H1 (cell line): ENCODE data around the gene ADAMTS6.

ENCODE experiments used
- CTCF ChIP-seq, 3 experiments: IDR thresholded peaks; 1 replicate in 2 of 3; 2 replicates in 1 of 3; pipeline versions ENCODE4 v1.5.1 to v1.6.1; 2011; ENCODE audit warnings: low read length in 3 of 3, mild to moderate bottlenecking in 3 of 3, inconsistent platforms in 2 of 3, low read depth in 1 of 3, moderate library complexity in 1 of 3; ENCODE audit not compliant: insufficient read depth in 1 of 3; ENCODE audit errors: control extremely low read depth in 1 of 3
- EP300 ChIP-seq, 2 experiments: IDR thresholded peaks; 1 replicate in 1 of 2; 2 replicates in 1 of 2; pipeline ENCODE4 v1.6.1; 2011 to 2012; ENCODE audit warnings: low read depth in 2 of 2, low read length in 2 of 2, mild to moderate bottlenecking in 2 of 2, borderline replicate concordance in 1 of 2, inconsistent platforms in 1 of 2, moderate library complexity in 1 of 2

- TF ChIP-seq CTCF (IDR thresholded peaks at IDR 0.05; ENCODE audit: control extremely low read depth in 1 of 3, insufficient read depth in 1 of 3, low read depth in 1 of 3, low read length in 3 of 3): no peak
- no peak for TF ChIP-seq EP300 (IDR thresholded peaks at IDR 0.05; ENCODE audit: borderline replicate concordance in 1 of 2, low read depth in 2 of 2, low read length in 2 of 2)
These were observed 1.2 kb upstream of the ADAMTS6 start for GRCh38 chr5:65482736-65483545.
